Activated T-cell treated with anti-CD3 and anti-CD28 coated beads, Interleukin-2, amount 50 U/mL, for 4 hours (primary cell): ENCODE measurements around the gene BNC2. TPM values are rescaled to one million over a fixed set of nuclear protein-coding genes. Genes with fewer than 3 reads are reported as not detected.

Experiments
- ATAC-seq, 2 donors: fragments of 200-7000 bp; cut with Tn5 transposase; one replicate each; pipeline ENCODE4 v1.10.0; 2021
- DNase-seq: peaks from one replicate; pipeline ENCODE4 v3.0.0-alpha.2; 2020
- H3K27me3 Mint-ChIP-seq: one replicate; pipeline ENCODE4 v1.8.0; 2021; ENCODE audit warnings: low read depth, mixed read lengths
- H3K36me3 Mint-ChIP-seq: one replicate; pipeline ENCODE4 v1.8.0; 2022; ENCODE audit warnings: mixed read lengths; ENCODE audit not compliant: insufficient read depth
- H3K4me1 Mint-ChIP-seq: one replicate; pipeline ENCODE4 v1.8.0; 2021; ENCODE audit warnings: low read depth, mixed read lengths
- H3K4me3 Mint-ChIP-seq: one replicate; pipeline ENCODE4 v1.8.0; 2021; ENCODE audit warnings: mild to moderate bottlenecking, moderate library complexity, mixed read lengths
- H3K9me3 Mint-ChIP-seq: one replicate; pipeline ENCODE4 v1.8.0; 2021; ENCODE audit warnings: mixed read lengths
- total RNA-seq, 3 donors: library from RNA; stranded (reverse); gene quantifications; one replicate each; pipeline ENCODE4 v1.2.1, GENCODE V29; 2021

BNC2 gene
- total RNA-seq, 3 donors from 2014 or later = 0.08 to 0.29 (median 0.25) TPM

DNA sequence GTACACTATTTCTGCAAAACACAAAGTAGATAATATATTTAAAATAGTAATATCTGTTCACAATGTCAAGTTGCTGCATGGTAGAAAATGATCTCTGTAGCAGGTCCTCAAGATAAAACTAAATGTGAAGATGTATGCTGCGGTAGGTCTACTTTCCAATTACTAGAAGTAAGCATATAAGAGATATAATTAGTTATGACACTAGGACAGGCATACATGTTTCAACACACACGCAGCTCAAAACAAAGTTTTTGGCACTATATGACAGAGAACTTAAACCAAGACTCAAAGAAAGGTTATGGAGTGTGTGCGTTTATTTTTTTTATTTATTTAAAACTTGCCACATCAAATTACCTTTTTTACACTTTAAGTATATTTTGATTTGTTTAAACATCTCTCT lies 23.5 kb downstream of the BNC2 start:
- ATAC-seq (no peak), DNase-seq (no peak)
- no peaks in the 10 kb centered on the region for H3K36me3 Mint-ChIP-seq
- H3K9me3 Mint-ChIP-seq = no peaks in the 10 kb centered on the region
- no peak overlapping the region for H3K4me3 Mint-ChIP-seq
- H3K27me3 Mint-ChIP-seq = no peaks in the 10 kb centered on the region
- no peaks in the 10 kb centered on the region for H3K4me1 Mint-ChIP-seq

DNA sequence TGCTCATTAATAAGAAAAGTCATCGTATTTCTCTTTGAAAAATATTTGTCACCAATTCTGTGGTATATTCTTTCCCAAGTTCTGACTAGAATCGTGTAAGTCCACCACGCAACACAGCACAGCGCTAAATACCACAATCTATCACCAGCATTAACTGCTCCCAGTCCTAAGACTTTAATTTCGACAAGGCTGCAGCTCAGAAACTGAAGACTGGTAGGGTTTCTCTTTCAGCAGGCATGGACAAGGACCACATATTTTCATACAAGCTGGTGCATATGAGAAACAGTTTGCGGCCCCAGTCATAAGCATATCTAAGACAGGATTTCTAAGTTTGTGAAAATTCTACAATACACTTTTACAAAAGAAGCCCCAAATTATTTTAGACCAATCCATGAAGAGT lies 24.1 kb downstream of the BNC2 start:
- H3K27me3 Mint-ChIP-seq = no peaks in the 10 kb centered on the region
- DNase-seq (no peak), ATAC-seq (no peak)
- no peaks in the 10 kb centered on the region for H3K9me3 Mint-ChIP-seq
- no peaks in the 10 kb centered on the region for H3K36me3 Mint-ChIP-seq
- H3K4me3 Mint-ChIP-seq = no peak overlapping the region
- no peaks in the 10 kb centered on the region for H3K4me1 Mint-ChIP-seq

DNA sequence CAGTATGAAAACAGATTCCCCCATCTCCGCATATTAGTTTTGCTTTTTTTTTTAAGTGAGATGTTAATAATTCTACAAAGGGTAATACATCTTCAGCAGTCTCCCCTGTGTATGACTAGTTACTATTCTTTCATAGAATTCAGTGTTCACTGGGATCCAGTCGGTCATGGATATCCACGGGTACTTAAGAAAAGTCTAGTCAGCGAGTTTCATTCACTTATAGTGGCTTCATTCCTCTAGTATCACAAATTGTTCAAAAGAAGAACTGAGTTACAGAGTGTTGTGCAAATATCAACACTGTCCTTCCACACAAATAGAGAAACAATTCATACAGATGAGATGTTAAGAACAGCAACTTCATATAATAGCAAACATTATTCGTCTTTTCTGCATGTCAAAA lies 35.7 kb downstream of the BNC2 start:
- no peak for DNase-seq
- Mint-ChIP-seq H3K4me1 (no peaks in the 10 kb centered on the region), H3K4me3 (no peak overlapping the region), H3K27me3 (no peaks in the 10 kb centered on the region), H3K36me3 (no peaks in the 10 kb centered on the region), H3K9me3 (peaks cover 4% of the 10 kb centered on the region)
- ATAC-seq = no peak

DNA sequence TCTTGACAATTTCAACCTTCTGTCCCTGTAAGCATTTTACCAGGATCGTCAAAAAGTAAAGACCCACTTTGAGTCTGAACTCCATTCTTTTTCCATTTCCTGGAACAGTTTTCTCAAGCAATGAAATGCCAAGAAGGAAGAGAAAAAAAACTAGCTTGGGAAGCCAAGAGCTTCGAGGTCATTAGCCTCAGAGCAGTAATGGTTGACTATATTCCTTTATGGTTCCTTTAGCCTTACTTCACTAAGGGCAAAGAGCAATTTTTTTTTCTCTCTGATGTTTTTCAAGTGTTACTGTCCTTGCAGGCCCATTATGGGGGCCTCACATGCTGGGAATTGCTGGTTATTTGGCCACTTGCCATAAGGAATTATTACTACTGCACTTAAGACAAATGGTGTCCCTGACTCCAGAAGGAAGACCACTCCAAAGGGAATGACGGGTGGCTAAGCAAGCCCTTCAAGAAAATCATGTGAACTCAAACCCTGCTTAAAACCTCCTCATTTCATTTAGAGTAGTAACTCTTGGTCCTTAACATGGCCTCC lies 37.1 kb downstream of the BNC2 start:
- Mint-ChIP-seq H3K36me3 (no peaks in the 10 kb centered on the region), H3K27me3 (no peaks in the 10 kb centered on the region), H3K4me3 (no peak overlapping the region), H3K4me1 (no peaks in the 10 kb centered on the region), H3K9me3 (peaks cover 4% of the 10 kb centered on the region)
- no peak for DNase-seq
- no peak for ATAC-seq

DNA sequence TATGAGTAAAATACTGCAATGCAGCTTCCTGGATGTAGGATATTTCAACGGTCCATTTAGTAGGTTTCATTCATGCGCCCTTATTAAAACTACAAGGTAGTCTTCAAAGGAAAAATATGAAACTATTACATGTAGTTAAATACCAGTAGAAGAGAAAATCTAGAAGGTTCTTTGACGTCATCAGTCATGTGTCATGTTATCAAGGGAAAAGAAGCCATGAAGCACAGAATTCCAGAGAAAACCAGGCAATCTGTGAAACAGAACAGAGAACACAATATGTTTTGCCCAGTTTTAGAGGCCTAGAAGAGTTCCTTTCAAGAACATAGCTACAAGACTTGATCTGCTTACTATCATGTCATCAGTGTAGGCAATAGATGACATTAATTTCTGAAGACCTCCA lies 38.4 kb downstream of the BNC2 start:
- Mint-ChIP-seq H3K27me3 (peaks cover 4% of the 10 kb centered on the region), H3K4me3 (no peak overlapping the region), H3K36me3 (no peaks in the 10 kb centered on the region), H3K9me3 (peaks cover 4% of the 10 kb centered on the region), H3K4me1 (no peaks in the 10 kb centered on the region)
- DNase-seq = no peak
- ATAC-seq = no peak

DNA sequence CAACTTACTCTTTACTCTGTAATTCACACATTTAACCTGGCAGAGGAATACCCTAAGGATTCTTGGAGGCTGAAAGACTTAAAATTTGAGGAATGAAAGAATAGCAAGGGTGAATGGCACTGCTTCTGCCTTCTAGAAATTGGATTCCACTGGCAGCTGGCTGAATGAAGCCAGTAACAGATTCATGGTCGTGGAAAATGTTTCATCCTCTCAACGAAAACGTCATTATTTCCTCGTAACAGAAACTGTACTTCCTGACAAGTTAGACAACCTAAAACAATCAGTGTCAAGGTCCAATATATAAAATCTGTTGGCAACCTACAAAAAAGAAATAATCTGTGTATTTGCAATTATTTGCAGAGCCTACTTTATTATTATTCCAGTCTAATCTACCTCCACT lies 39.7 kb downstream of the BNC2 start:
- no peak for DNase-seq
- no peak overlapping the region for H3K4me3 Mint-ChIP-seq
- H3K36me3 Mint-ChIP-seq = no peaks in the 10 kb centered on the region
- H3K4me1 Mint-ChIP-seq = no peaks in the 10 kb centered on the region
- H3K9me3 Mint-ChIP-seq = peaks cover 4% of the 10 kb centered on the region
- H3K27me3 Mint-ChIP-seq = peaks cover 5% of the 10 kb centered on the region
- ATAC-seq = no peak

DNA sequence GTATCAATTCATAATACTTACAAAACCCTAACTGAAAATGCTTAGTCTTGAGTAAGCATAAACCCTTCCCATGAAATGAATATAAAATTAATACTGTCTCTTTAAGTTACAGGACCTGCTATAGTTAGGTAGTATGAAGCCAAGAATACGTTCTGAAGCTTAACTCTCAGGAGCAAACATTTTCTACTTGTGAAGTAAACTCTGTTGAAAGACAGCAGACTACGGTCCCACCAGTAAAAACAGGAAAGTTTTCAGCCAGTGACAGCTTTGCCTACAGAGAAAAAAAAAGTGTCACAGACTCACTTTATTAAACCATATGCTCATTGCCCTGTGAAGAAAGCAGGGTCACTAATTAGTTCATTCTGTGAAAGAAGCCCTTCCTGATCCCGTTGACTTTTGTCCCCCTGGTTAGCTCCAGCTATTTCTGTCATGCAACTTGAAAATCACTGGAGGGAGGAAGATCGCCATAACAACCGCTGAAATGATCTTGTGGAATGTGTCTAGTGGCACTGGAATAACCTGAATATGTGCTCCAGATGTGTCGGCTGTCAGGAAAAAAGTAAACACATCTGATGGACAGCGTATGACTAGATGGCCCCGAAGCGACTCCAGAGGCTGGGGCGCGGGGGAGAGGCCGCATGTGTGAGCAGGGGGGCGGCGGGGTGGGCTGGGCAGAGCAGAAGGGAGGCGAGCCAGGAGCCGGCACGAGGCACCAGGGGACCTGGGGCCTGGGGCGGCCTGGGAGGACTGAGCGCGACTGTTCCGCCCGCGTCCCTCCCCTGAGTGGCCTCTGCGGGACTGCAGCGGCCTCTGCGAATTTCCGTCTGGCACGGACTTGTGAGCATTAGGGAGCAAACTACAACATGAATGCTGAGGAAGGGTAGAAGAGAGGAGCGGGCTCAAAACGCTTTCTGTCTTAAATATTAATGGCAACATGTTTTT lies 41.9 kb downstream of the BNC2 start:
- no peak for DNase-seq
- no peaks in the 10 kb centered on the region for H3K4me1 Mint-ChIP-seq
- peaks cover 5% of the 10 kb centered on the region for H3K27me3 Mint-ChIP-seq
- peaks cover under 1% of the 10 kb centered on the region for H3K9me3 Mint-ChIP-seq
- ATAC-seq = no peak
- H3K36me3 Mint-ChIP-seq = no peaks in the 10 kb centered on the region
- no peak overlapping the region for H3K4me3 Mint-ChIP-seq

DNA sequence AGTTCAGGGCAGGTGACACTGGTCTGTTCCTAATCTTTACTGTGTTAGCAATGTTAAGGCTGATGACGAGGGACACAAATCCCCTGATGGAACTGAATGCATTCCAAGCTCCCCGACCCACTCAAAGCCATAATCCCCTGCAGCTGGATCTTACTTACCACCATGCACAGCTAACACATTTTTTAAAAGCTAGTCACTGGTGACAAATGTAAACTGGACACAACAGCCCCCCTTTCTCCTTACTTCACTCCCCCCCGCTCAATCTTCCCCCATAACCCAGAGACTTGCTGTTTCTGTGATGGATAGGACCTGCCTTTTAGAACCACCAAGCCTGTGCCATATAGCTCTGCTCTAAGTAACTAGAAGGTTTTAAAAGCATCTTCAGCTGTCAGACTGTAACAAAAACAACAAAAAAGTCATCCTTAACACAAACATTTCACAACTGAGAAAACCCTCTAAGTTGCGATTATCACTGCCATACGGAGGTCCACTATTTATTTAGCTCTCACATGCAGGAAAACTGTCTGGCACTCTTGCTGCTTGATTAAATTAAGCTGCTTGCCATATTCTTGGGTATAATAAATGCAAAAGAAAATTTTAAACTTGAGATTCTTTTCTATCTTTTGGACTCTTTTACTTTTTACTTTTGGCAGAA lies 44.4 kb downstream of the BNC2 start:
- Mint-ChIP-seq H3K4me3 (no peak overlapping the region), H3K36me3 (no peaks in the 10 kb centered on the region), H3K9me3 (no peaks in the 10 kb centered on the region), H3K27me3 (peaks cover 5% of the 10 kb centered on the region), H3K4me1 (no peaks in the 10 kb centered on the region)
- ATAC-seq (no peak), DNase-seq (no peak)

DNA sequence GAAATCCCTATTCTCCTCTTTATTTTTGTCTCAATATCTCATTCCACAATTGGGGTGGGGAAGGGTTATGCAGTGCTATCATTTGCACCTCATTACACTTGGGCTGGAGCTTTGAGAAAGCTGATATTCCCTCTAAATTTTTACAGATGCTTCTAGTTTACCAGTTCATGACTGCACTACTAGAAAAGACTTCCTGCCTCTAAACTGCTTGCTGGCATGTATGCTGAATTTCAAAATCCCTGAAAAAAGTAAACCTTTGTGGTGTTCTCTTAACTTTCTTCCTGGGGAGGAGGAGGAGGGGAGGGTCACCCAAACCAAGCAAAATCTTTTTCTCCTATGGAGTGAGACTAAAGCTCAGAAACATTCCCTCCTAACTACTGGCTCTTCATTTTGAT lies 45.1 kb downstream of the BNC2 start:
- peaks cover 5% of the 10 kb centered on the region for H3K27me3 Mint-ChIP-seq
- no peak overlapping the region for H3K4me3 Mint-ChIP-seq
- H3K9me3 Mint-ChIP-seq = no peaks in the 10 kb centered on the region
- H3K4me1 Mint-ChIP-seq = no peaks in the 10 kb centered on the region
- no peaks in the 10 kb centered on the region for H3K36me3 Mint-ChIP-seq
- ATAC-seq (no peak), DNase-seq (no peak)

DNA sequence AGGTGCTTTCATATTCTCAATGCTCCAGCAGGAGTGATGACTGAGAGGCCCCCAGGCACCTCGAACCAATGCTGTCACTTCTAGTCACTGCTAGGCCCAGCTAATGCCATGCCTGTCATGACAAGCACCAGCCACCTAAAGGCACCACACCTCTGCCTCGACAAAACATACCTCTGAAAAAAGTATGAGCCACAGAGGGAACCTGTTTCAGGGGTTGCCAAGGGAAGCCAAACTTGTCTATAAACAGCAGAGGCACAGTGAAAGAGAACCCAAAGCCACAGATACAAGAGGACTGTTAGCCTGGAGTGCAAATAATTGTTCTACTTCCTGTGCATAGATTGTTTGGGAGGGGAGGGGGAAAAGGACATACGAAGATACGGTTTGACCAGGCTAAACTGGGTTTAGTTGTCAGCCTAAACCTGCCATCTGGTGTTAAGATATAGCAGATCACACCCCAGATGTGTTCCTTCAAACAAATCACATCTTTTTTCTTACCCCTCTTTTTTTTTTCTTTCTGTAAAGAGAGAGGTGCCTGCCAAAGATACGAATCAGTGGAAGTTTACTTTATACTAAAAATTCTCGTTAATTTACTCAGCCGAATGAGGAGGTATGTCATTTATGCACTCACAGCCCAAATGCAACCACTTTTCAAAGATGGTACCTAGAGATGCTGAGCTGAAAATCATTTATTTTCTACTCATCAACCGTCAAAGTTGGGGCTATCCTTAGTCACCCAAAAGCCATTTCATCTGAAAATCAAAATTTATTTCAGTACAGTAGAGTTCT lies 45.7 kb downstream of the BNC2 start:
- no peaks in the 10 kb centered on the region for H3K36me3 Mint-ChIP-seq
- H3K4me1 Mint-ChIP-seq = no peaks in the 10 kb centered on the region
- no peak overlapping the region for H3K4me3 Mint-ChIP-seq
- H3K9me3 Mint-ChIP-seq = no peaks in the 10 kb centered on the region
- peaks cover 5% of the 10 kb centered on the region for H3K27me3 Mint-ChIP-seq
- DNase-seq (no peak), ATAC-seq (no peak)

DNA sequence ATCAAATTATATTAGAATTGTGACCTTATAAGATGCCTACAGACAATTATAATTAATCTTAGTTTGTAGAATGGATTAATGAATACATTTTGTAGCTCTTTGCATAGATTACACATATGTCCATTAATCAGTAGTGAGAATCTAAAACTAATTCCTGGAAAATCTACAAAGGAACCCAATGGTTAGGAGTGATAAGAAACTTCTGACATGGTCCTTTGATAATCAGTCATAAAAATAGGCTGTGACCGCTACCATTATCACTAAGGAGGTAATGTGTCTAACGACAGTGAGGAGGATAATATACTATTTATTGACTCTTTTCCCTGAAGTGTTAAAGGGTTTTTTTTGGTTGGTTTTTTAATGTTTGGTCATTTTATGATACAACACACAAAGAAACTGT lies 46.6 kb downstream of the BNC2 start:
- Mint-ChIP-seq H3K27me3 (peaks cover 5% of the 10 kb centered on the region), H3K4me1 (no peaks in the 10 kb centered on the region), H3K4me3 (no peak overlapping the region), H3K36me3 (no peaks in the 10 kb centered on the region), H3K9me3 (peaks cover under 1% of the 10 kb centered on the region)
- DNase-seq (no peak), ATAC-seq (no peak)

DNA sequence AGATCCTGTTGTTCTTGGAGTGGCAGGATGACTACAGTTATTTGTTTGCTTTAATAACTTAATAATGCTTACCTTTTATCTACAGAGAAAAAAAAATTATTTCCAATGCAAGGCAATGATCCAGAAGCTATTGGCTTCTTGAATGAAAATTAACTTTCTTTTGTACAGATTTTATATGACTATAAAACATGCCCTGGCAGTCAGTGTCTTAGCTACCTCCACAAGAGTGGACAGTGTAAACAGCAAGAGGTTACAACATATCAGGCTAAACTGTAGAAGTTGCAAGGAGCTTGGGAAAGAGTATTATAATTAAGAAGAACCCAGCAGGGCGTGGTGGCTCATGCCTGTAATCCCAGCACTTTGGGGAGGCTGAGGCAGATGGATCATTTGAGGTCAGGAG lies 49.1 kb downstream of the BNC2 start:
- Mint-ChIP-seq H3K27me3 (no peaks in the 10 kb centered on the region), H3K4me3 (no peak overlapping the region), H3K36me3 (no peaks in the 10 kb centered on the region), H3K4me1 (no peaks in the 10 kb centered on the region), H3K9me3 (peaks cover 4% of the 10 kb centered on the region)
- no peak for ATAC-seq
- no peak for DNase-seq

DNA sequence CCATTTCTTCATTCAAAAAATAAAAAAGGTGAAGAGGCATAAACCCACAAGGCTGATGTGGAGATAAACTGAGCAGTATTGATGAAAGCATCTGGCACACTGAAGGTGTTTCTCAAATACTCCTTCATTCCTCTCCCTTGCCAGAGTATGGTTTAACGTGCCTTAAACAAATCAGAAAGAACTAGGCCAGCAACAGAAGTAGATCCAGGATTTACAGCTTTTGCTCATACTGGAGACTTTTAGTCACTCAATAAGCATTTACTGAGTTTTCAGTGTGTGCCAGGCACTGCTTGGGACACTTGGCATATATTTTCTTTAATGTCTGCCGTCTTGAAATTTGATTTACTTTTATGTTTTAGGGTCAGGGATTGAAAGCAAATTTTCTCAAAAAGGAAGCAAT lies 53.0 kb downstream of the BNC2 start:
- Mint-ChIP-seq H3K27me3 (no peaks in the 10 kb centered on the region), H3K9me3 (peaks cover 4% of the 10 kb centered on the region), H3K4me3 (no peak overlapping the region), H3K4me1 (no peaks in the 10 kb centered on the region), H3K36me3 (no peaks in the 10 kb centered on the region)
- ATAC-seq (no peak), DNase-seq (no peak)

DNA sequence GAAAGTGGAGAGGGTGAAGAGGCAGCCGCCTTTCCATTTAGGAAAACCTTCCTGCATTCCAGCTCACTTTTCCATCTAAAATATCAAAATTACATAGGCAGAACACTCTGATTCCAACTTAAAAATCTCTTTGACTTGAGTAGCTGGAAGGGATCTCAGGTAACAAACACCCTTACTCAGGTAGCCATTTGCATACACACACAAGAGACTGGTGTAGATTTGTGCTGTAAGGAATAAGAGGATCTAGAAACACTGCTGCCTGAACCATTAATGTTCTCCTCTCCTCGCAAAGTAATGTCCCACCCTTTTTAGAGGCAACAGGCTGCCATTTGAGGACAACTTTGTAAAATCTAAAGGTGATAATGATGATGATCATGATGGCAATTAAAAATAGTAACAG lies 53.5 kb downstream of the BNC2 start:
- no peaks in the 10 kb centered on the region for H3K27me3 Mint-ChIP-seq

More for the DNA sequence above, 53.5 kb downstream of the BNC2 start:
- no peak for ATAC-seq
- Mint-ChIP-seq H3K4me3 (no peak overlapping the region), H3K4me1 (no peaks in the 10 kb centered on the region), H3K9me3 (peaks cover 4% of the 10 kb centered on the region), H3K36me3 (no peaks in the 10 kb centered on the region)
- DNase-seq = no peak
